LNCAP (cell line): ENCODE results near the gene HPCAL1.

Experiments used
- TF ChIP-seq, protein P1 (sequence below): fragments of 450-650 bp; IDR thresholded peaks from 2 replicates; pipeline ENCODE4 v1.5.1; 2017; ENCODE audit warnings: mild to moderate bottlenecking

The HPCAL1 gene

GRCh38 chr2:10289891-10290290, 12.8 kb upstream of the HPCAL1 start:
- TF ChIP-seq, protein P1, sequence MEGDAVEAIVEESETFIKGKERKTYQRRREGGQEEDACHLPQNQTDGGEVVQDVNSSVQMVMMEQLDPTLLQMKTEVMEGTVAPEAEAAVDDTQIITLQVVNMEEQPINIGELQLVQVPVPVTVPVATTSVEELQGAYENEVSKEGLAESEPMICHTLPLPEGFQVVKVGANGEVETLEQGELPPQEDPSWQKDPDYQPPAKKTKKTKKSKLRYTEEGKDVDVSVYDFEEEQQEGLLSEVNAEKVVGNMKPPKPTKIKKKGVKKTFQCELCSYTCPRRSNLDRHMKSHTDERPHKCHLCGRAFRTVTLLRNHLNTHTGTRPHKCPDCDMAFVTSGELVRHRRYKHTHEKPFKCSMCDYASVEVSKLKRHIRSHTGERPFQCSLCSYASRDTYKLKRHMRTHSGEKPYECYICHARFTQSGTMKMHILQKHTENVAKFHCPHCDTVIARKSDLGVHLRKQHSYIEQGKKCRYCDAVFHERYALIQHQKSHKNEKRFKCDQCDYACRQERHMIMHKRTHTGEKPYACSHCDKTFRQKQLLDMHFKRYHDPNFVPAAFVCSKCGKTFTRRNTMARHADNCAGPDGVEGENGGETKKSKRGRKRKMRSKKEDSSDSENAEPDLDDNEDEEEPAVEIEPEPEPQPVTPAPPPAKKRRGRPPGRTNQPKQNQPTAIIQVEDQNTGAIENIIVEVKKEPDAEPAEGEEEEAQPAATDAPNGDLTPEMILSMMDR = no peak

- TF ChIP-seq, protein P1 = no peak
Observed at GRCh38 chr2:10292033-10292432, 10.7 kb upstream of the HPCAL1 start.

DNA sequence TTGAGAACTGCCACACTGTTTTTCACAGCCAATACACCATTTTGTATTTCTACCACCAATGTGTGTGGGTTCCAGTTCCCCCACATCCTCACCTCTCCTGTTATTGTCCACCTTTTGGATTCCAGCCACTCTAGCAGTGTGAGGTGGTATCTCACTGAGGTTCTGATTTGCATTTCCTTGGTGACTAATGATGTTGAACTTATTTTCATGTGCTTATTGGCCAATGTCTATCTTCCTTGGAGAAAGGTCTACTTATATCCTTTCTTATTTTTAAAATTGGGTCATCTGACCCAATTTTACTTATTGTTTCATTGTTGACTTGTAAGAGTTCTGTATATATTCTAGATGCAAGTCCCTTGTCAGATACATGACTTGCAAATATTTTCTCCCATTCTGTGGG, 9.1 kb upstream of the HPCAL1 start:
- TF ChIP-seq, protein P1 = no peak

DNA sequence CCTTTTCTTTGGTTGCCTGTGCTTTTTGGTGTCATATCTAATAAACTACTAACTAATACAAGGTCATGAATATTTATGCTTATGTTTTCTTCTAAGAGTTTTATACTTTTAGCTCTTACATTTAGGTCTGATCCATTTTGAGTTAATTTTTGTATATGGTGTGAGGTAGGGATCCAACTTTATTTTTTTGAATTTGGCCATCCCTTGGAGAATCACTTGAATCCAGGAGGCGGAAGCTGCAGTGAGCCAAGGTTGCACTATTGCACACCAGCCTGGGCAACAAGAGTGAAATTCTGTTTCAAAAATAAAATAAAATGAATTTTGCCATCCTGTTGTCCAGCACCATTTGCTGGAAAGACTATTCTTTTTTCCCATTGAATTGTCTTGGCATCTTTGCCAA, 8.6 kb upstream of the HPCAL1 start:
- TF ChIP-seq, protein P1 = no peak

GRCh38 chr2:10296142-10296541, 6.6 kb upstream of the HPCAL1 start:
- TF ChIP-seq, protein P1 = no peak

GRCh38 chr2:10297191-10297830, 5.4 kb upstream of the HPCAL1 start:
- TF ChIP-seq, protein P1 = no peak

GRCh38 chr2:10297959-10298531, 4.7 kb upstream of the HPCAL1 start:
- TF ChIP-seq, protein P1 = no peak
